Esophagus muscularis mucosa (tissue), 4 donors: Measurements from ENCODE around the gene PLEKHM3. TPM values are rescaled to one million over a fixed set of nuclear protein-coding genes. Genes with fewer than 3 reads are reported as not detected.

Experiments used
- DNase-seq: peaks from one replicate; pipeline ENCODE4 v3.0.0-alpha.2; 2017; ENCODE audit errors: extremely low spot score
- H3K27ac ChIP-seq, 4 donors: fragments of 200-600 bp; sonication (generic); replicated peaks in 1 of 4; 1 replicate in 3 of 4; 2 replicates in 1 of 4; pipeline ENCODE4 v1.5.1; 2016 to 2019; ENCODE audit warnings: mild to moderate bottlenecking in 1 of 4
- H3K27me3 ChIP-seq, 4 donors: fragments of 200-600 bp; sonication (generic); one replicate each; pipeline versions ENCODE4 v1.5.1 to v1.6.0; 2016 to 2019
- H3K36me3 ChIP-seq, 4 donors: fragments of 200-600 bp; sonication (generic); one replicate each; pipeline ENCODE4 v1.5.1; 2016 to 2019
- H3K4me1 ChIP-seq, 4 donors: fragments of 200-600 bp; sonication (generic); one replicate each; pipeline ENCODE4 v1.5.1; 2016 to 2019
- H3K4me3 ChIP-seq, 4 donors: fragments of 200-600 bp; sonication (generic); 1 replicate in 2 of 4; 2 replicates in 2 of 4; pipeline ENCODE4 v1.5.1; 2016 to 2019; ENCODE audit warnings: mild to moderate bottlenecking in 4 of 4, moderate library complexity in 1 of 4
- H3K9me3 ChIP-seq, 4 donors: fragments of 200-600 bp; sonication (generic); 1 replicate in 3 of 4; 2 replicates in 1 of 4; pipeline ENCODE4 v1.5.1; 2016 to 2019
- CTCF ChIP-seq, 3 experiments: fragments of 200-600 bp in 2 of 3; fragments of 450-650 bp in 1 of 3; sonication (generic) in 2 of 3; IDR thresholded peaks; one replicate each; pipeline ENCODE4 v1.5.1; 2017 to 2019; ENCODE audit warnings: antibody characterized with exemption in 3 of 3, mild to moderate bottlenecking in 2 of 3, moderate library complexity in 1 of 3
- EP300 ChIP-seq: sonication (generic); formaldehyde crosslinking; IDR thresholded peaks from one replicate; pipeline ENCODE4 v1.6.1; 2017; ENCODE audit warnings: antibody characterized with exemption
- POLR2A ChIP-seq: fragments of 450-650 bp; IDR thresholded peaks from one replicate; pipeline ENCODE4 v1.6.1; 2017; ENCODE audit warnings: antibody characterized with exemption, moderate library complexity, mild to moderate bottlenecking, low read depth
- POLR2AphosphoS5 ChIP-seq, 2 donors: sonication (generic); formaldehyde crosslinking; IDR thresholded peaks; one replicate each; pipeline ENCODE4 v1.6.1; 2017; ENCODE audit warnings: antibody characterized with exemption in 2 of 2
- WGBS: methylation state at CpG from one replicate; pipeline ENCODE4 v1.1.5; 2018; 5-methylcytosine and 5-hydroxymethylcytosine counted together
- intact Hi-C: fragments of 100-400 bp; cut with DNase I; formaldehyde crosslinking; loops from one replicate; pipeline ENCODE4 v1.15.1; 2023
- total RNA-seq, 4 donors: library from RNA; depleted of rRNA; stranded (reverse); fragments of >200 nt; gene quantifications; one replicate each; pipeline versions ENCODE4 v1.1.0 to v1.2.1, GENCODE V29; 2016

The PLEKHM3 gene
- total RNA-seq, 4 donors from 2014 or later = 24.8 to 34.5 (median 31.1) TPM

- no peaks in the 10 kb centered on the region for H3K36me3 ChIP-seq
- DNase-seq = no peak
- H3K4me3 ChIP-seq = no peak overlapping the region
- TF ChIP-seq POLR2AphosphoS5 (IDR thresholded peaks at IDR 0.05) (no peak), EP300 (no peak), POLR2A (no peak), CTCF (IDR thresholded peaks at IDR 0.05) (no peak)
- peaks cover 4 to 26% (median 17%) of the 10 kb centered on the region in 4 donors for H3K4me1 ChIP-seq
- 75% methylated on average over 3 of the region's 3 CpGs for WGBS
- H3K27me3 ChIP-seq = no peaks in the 10 kb centered on the region
- H3K9me3 ChIP-seq = peaks cover 0 to 6% (median 0%) of the 10 kb centered on the region in 4 donors
- H3K27ac ChIP-seq = no peak overlapping the region
- intact Hi-C loops = no loop called here
Measured at GRCh38 chr2:207967121-207967520, 58.2 kb downstream of the PLEKHM3 start.

GRCh38 chr2:207960911-207961310, 64.4 kb downstream of the PLEKHM3 start:
- no peak for DNase-seq
- H3K27me3 ChIP-seq = no peaks in the 10 kb centered on the region
- no peak overlapping the region for H3K4me3 ChIP-seq
- no peaks in the 10 kb centered on the region for H3K36me3 ChIP-seq
- 80% methylated on average over 1 of the region's 1 CpG for WGBS
- intact Hi-C loops = no loop called here
- H3K27ac ChIP-seq = no peak overlapping the region
- peaks cover 0 to 11% (median 7%) of the 10 kb centered on the region in 4 donors for H3K4me1 ChIP-seq
- TF ChIP-seq POLR2AphosphoS5 (IDR thresholded peaks at IDR 0.05) (no peak), POLR2A (no peak), CTCF (IDR thresholded peaks at IDR 0.05) (no peak), EP300 (no peak)
- H3K9me3 ChIP-seq = peaks cover 0 to 7% (median 0%) of the 10 kb centered on the region in 4 donors

GRCh38 chr2:207960090-207960489, 65.2 kb downstream of the PLEKHM3 start:
- WGBS = 50% methylated on average over 1 of the region's 1 CpG

GRCh38 chr2:207956771-207957170, 68.6 kb downstream of the PLEKHM3 start:
- Histone ChIP-seq H3K9me3 (no peaks in the 10 kb centered on the region), H3K4me1 (peaks cover 0 to 11% (median 6%) of the 10 kb centered on the region in 4 donors), H3K4me3 (no peak overlapping the region), H3K27me3 (no peaks in the 10 kb centered on the region), H3K36me3 (no peaks in the 10 kb centered on the region), H3K27ac (no peak overlapping the region)
- DNase-seq = no peak
- 89% methylated on average over 3 of the region's 3 CpGs for WGBS
- TF ChIP-seq CTCF (IDR thresholded peaks at IDR 0.05) (no peak), POLR2AphosphoS5 (IDR thresholded peaks at IDR 0.05) (no peak), POLR2A (no peak), EP300 (no peak)
- intact Hi-C loops = no loop called here

More at GRCh38 chr2:207960090-207960489, 65.2 kb downstream of the PLEKHM3 start:
- Histone ChIP-seq H3K36me3 (no peaks in the 10 kb centered on the region), H3K27ac (no peak overlapping the region), H3K4me1 (peaks cover 0 to 11% (median 6%) of the 10 kb centered on the region in 4 donors), H3K27me3 (no peaks in the 10 kb centered on the region), H3K9me3 (peaks cover 0 to 7% (median 0%) of the 10 kb centered on the region in 4 donors), H3K4me3 (no peak overlapping the region)
- DNase-seq = no peak
- TF ChIP-seq POLR2AphosphoS5 (IDR thresholded peaks at IDR 0.05) (no peak), EP300 (no peak), POLR2A (no peak), CTCF (IDR thresholded peaks at IDR 0.05) (no peak)
- intact Hi-C loops = no loop called here

- H3K4me3 ChIP-seq = no peak overlapping the region
Measured at GRCh38 chr2:207955456-207955855, 69.9 kb downstream of the PLEKHM3 start.

More at GRCh38 chr2:207955456-207955855, 69.9 kb downstream of the PLEKHM3 start:
- DNase-seq = no peak
- H3K9me3 ChIP-seq = no peaks in the 10 kb centered on the region
- TF ChIP-seq POLR2A (no peak), POLR2AphosphoS5 (IDR thresholded peaks at IDR 0.05) (no peak), CTCF (IDR thresholded peaks at IDR 0.05) (no peak), EP300 (no peak)
- H3K27me3 ChIP-seq = no peaks in the 10 kb centered on the region
- intact Hi-C loops = no loop called here
- H3K36me3 ChIP-seq = no peaks in the 10 kb centered on the region
- 93% methylated on average over 1 of the region's 1 CpG for WGBS
- H3K4me1 ChIP-seq = peaks cover 0 to 5% (median 1%) of the 10 kb centered on the region in 4 donors
- no peak overlapping the region for H3K27ac ChIP-seq
